Neural cell (in vitro differentiated cells): ENCODE data around the gene TNS1. TPM values are rescaled to one million over a fixed set of nuclear protein-coding genes. Genes with fewer than 3 reads are reported as not detected.

Source experiments
- H2AFZ ChIP-seq: fragments of 200-600, 300-800 bp; sonication (generic), shearing (Covaris generic); 2 replicates; pipeline ENCODE4 v1.6.0; 2014; ENCODE audit warnings: low read depth, mild to moderate bottlenecking, antibody characterized with exemption, low read length, moderate library complexity
- H3F3A ChIP-seq: fragments of 200-600 bp; shearing (Covaris generic); 2 replicates; pipeline ENCODE4 v1.6.1; 2016; ENCODE audit warnings: mild to moderate bottlenecking, moderate library complexity, mixed read lengths, antibody characterized with exemption, low read length; ENCODE audit not compliant: insufficient read depth, poor library complexity, severe bottlenecking
- H3K27ac ChIP-seq: fragments of 200-600, 300-800 bp; sonication (generic), shearing (Covaris generic); 2 replicates; pipeline ENCODE4 v1.5.1; 2014; ENCODE audit warnings: mild to moderate bottlenecking, low read length, moderate library complexity
- H3K27me3 ChIP-seq: fragments of 300-800, 200-600 bp; sonication (generic), shearing (Covaris generic); 2 replicates; pipeline ENCODE4 v1.6.0; 2014; ENCODE audit warnings: mild to moderate bottlenecking, low read depth, low read length, moderate library complexity; ENCODE audit not compliant: insufficient read depth
- H3K36me3 ChIP-seq: fragments of 300-800, 200-600 bp; sonication (generic), shearing (Covaris generic); 2 replicates; pipeline ENCODE4 v1.5.1; 2014; ENCODE audit warnings: mild to moderate bottlenecking, antibody characterized with exemption, low read length, moderate library complexity; ENCODE audit not compliant: insufficient read depth
- H3K4me2 ChIP-seq: fragments of 300-800, 200-600 bp; sonication (generic), shearing (Covaris generic); 2 replicates; pipeline ENCODE4 v1.6.0; 2014; ENCODE audit warnings: mild to moderate bottlenecking, low read length
- H3K4me3 ChIP-seq: fragments of 300-800, 200-600 bp; sonication (generic), shearing (Covaris generic); 2 replicates; pipeline ENCODE4 v1.5.1; 2014; ENCODE audit warnings: mild to moderate bottlenecking, low read length, moderate library complexity
- H3K79me2 ChIP-seq: fragments of 200-600 bp; shearing (Covaris generic); replicated peaks from 2 replicates; pipeline ENCODE4 v1.6.0; 2014; ENCODE audit warnings: mild to moderate bottlenecking, low read length, moderate library complexity; ENCODE audit not compliant: insufficient read depth
- H3K9ac ChIP-seq: fragments of 300-800, 200-600 bp; sonication (generic), shearing (Covaris generic); 2 replicates; pipeline ENCODE4 v1.6.1; 2016; ENCODE audit warnings: mild to moderate bottlenecking, low read length, mixed read lengths
- H3K9me2 ChIP-seq: fragments of 200-600 bp; shearing (Covaris generic); 2 replicates; pipeline ENCODE4 v1.6.1; 2016; ENCODE audit warnings: mild to moderate bottlenecking, low read length, mixed read lengths; ENCODE audit not compliant: insufficient read depth
- H3K9me3 ChIP-seq: fragments of 200-600, 300-800 bp; sonication (generic), shearing (Covaris generic); 2 replicates; pipeline ENCODE4 v1.6.1; 2016; ENCODE audit warnings: mild to moderate bottlenecking, mixed run types, low read length, moderate library complexity, mixed read lengths
- H4K20me1 ChIP-seq: fragments of 200-600 bp; shearing (Covaris generic); 2 replicates; pipeline ENCODE4 v1.6.1; 2016; ENCODE audit warnings: mild to moderate bottlenecking, mixed run types; ENCODE audit not compliant: insufficient read depth
- EP300 ChIP-seq: fragments of 450-650 bp; conservative IDR thresholded peaks from 2 replicates; pipeline ENCODE4 v1.6.1; 2014; ENCODE audit warnings: antibody characterized with exemption, mild to moderate bottlenecking, moderate library complexity; ENCODE audit not compliant: poor library complexity, severe bottlenecking
- EZH2 ChIP-seq: fragments of 200-600, 300-800 bp; shearing (Covaris generic), sonication (generic); IDR thresholded peaks from 2 replicates; pipeline ENCODE4 v1.6.1; 2014; ENCODE audit warnings: antibody characterized with exemption, low read length, borderline replicate concordance, mild to moderate bottlenecking; ENCODE audit not compliant: insufficient read depth, poor library complexity, severe bottlenecking
- MXI1 ChIP-seq: fragments of 450-650 bp; conservative IDR thresholded peaks from 2 replicates; pipeline ENCODE4 v1.6.1; 2014; ENCODE audit warnings: antibody characterized with exemption, mild to moderate bottlenecking; ENCODE audit not compliant: poor library complexity, severe bottlenecking
- POLR2AphosphoS5 ChIP-seq: IDR thresholded peaks from 2 replicates; pipeline ENCODE4 v1.6.1; 2012
- RAD21 ChIP-seq: fragments of 450-650 bp; conservative IDR thresholded peaks from 2 replicates; pipeline ENCODE4 v1.6.1; 2014; ENCODE audit warnings: antibody characterized with exemption, mild to moderate bottlenecking, moderate library complexity
- SMC3 ChIP-seq: fragments of 450-650 bp; conservative IDR thresholded peaks from 2 replicates; pipeline ENCODE4 v1.6.1; 2014; ENCODE audit warnings: antibody characterized with exemption, mild to moderate bottlenecking, moderate library complexity; ENCODE audit not compliant: poor library complexity
- TAF1 ChIP-seq: IDR thresholded peaks from 2 replicates; pipeline ENCODE4 v1.6.1; 2012; ENCODE audit warnings: low read depth
- polyA plus RNA-seq: library from polyadenylated mRNA; depleted of rRNA; stranded (reverse); fragments of >200 nt; gene quantifications from 2 replicates; pipeline ENCODE4 v1.2.3, GENCODE V29; 2014
- TF ChIP-seq, protein P1 (sequence below): IDR thresholded peaks from 2 replicates; pipeline ENCODE4 v1.6.1; 2012; ENCODE audit warnings: borderline replicate concordance
- TF ChIP-seq, protein P2 (sequence below): fragments of 450-650 bp; IDR thresholded peaks from 2 replicates; pipeline ENCODE4 v1.5.1; 2014; ENCODE audit warnings: antibody characterized with exemption, mild to moderate bottlenecking, moderate library complexity; ENCODE audit not compliant: poor library complexity, severe bottlenecking

The TNS1 gene
- polyA plus RNA-seq, 1 donor from 2014 or later = 1.5 TPM

DNA sequence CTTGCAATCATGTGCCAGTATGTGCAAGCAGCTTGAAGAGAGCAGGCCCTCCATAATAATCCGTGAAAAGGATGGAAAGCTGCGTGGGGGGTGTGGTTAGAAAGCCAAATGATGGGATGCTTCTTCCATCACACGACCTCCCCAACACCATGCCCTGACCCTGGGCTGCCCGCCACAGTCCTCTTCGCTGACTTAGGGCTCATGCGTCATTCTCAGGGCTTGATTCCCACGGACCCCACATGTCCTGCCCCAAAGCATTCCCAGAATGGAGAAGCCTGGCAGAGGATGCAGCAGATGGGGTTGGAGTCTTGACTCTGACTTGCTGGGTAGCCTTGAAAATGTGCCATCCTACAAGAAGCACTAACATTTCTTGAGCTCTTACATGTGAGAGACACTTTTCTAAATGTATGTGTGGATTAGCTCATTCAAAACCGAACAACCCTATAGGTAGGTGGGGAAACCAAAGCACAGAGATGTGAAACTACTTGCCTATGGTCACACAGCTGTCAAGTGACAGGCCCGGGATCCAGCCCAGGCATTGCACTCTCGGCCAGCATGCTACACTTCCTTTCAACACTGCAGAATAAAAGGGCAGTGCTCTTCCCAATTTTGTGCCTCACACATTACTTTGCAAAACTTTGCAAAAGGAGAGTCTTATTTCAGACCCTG lies 3.7 kb downstream of the TNS1 start:
- no peak overlapping the region for H3K9ac ChIP-seq
- no peaks in the 10 kb centered on the region for H3K27me3 ChIP-seq
- H4K20me1 ChIP-seq = no peaks in the 10 kb centered on the region
- no peaks in the 10 kb centered on the region for H3K36me3 ChIP-seq
- no peak overlapping the region for H3K4me2 ChIP-seq
- no peaks in the 10 kb centered on the region for H3K9me3 ChIP-seq
- no peaks in the 10 kb centered on the region for H3K79me2 ChIP-seq
- H3F3A ChIP-seq = no peaks in the 10 kb centered on the region
- no peak overlapping the region for H3K27ac ChIP-seq
- no peaks in the 10 kb centered on the region for H3K9me2 ChIP-seq
- H2AFZ ChIP-seq = no peak overlapping the region
- no peak overlapping the region for H3K4me3 ChIP-seq
- TF ChIP-seq RAD21 (no peak), TAF1 (no peak), MXI1 (no peak), SMC3 (no peak), EP300 (no peak), POLR2AphosphoS5 (no peak), EZH2 (no peak)
- TF ChIP-seq, protein P1, sequence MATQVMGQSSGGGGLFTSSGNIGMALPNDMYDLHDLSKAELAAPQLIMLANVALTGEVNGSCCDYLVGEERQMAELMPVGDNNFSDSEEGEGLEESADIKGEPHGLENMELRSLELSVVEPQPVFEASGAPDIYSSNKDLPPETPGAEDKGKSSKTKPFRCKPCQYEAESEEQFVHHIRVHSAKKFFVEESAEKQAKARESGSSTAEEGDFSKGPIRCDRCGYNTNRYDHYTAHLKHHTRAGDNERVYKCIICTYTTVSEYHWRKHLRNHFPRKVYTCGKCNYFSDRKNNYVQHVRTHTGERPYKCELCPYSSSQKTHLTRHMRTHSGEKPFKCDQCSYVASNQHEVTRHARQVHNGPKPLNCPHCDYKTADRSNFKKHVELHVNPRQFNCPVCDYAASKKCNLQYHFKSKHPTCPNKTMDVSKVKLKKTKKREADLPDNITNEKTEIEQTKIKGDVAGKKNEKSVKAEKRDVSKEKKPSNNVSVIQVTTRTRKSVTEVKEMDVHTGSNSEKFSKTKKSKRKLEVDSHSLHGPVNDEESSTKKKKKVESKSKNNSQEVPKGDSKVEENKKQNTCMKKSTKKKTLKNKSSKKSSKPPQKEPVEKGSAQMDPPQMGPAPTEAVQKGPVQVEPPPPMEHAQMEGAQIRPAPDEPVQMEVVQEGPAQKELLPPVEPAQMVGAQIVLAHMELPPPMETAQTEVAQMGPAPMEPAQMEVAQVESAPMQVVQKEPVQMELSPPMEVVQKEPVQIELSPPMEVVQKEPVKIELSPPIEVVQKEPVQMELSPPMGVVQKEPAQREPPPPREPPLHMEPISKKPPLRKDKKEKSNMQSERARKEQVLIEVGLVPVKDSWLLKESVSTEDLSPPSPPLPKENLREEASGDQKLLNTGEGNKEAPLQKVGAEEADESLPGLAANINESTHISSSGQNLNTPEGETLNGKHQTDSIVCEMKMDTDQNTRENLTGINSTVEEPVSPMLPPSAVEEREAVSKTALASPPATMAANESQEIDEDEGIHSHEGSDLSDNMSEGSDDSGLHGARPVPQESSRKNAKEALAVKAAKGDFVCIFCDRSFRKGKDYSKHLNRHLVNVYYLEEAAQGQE = no peak
- TF ChIP-seq, protein P2, sequence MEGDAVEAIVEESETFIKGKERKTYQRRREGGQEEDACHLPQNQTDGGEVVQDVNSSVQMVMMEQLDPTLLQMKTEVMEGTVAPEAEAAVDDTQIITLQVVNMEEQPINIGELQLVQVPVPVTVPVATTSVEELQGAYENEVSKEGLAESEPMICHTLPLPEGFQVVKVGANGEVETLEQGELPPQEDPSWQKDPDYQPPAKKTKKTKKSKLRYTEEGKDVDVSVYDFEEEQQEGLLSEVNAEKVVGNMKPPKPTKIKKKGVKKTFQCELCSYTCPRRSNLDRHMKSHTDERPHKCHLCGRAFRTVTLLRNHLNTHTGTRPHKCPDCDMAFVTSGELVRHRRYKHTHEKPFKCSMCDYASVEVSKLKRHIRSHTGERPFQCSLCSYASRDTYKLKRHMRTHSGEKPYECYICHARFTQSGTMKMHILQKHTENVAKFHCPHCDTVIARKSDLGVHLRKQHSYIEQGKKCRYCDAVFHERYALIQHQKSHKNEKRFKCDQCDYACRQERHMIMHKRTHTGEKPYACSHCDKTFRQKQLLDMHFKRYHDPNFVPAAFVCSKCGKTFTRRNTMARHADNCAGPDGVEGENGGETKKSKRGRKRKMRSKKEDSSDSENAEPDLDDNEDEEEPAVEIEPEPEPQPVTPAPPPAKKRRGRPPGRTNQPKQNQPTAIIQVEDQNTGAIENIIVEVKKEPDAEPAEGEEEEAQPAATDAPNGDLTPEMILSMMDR = no peak

DNA sequence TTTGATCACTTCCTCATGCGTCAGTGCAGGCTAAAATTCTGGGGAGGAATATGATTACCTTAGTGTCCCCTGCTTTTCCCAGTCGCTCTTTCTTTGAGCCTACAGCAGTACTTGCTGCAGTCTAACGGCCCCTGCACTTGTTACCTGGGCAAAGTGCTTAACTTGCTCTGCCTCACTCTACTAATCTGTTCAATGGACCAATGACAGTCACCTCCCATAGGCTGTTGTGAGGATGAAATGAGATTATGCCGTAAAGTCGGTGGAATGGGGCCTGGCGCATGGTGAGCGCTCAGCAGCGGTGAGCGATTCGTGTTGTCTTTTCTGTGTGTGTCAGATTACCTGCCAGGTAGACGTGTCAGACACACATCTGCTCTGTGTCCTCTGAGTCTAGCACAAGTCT lies 5.3 kb downstream of the TNS1 start:
- TF ChIP-seq MXI1 (no peak), TAF1 (no peak), EZH2 (no peak), RAD21 (no peak), EP300 (no peak), POLR2AphosphoS5 (no peak)
- TF ChIP-seq, protein P1 = no peak
- Histone ChIP-seq H3K4me2 (no peak overlapping the region), H3K27ac (no peak overlapping the region)

More for the DNA sequence above, 5.3 kb downstream of the TNS1 start:
- no peaks in the 10 kb centered on the region for H3K79me2 ChIP-seq
- no peak overlapping the region for H3K9ac ChIP-seq
- no peaks in the 10 kb centered on the region for H3F3A ChIP-seq
- H4K20me1 ChIP-seq = no peaks in the 10 kb centered on the region
- H3K4me3 ChIP-seq = no peak overlapping the region
- no peaks in the 10 kb centered on the region for H3K9me2 ChIP-seq
- H3K9me3 ChIP-seq = no peaks in the 10 kb centered on the region
- H3K27me3 ChIP-seq = no peaks in the 10 kb centered on the region
- no peaks in the 10 kb centered on the region for H3K36me3 ChIP-seq
- no peak overlapping the region for H2AFZ ChIP-seq
